Activated naive CD4-positive, alpha-beta T cell (primary cell): ENCODE results near the gene ABHD13.
"Not testable (repeated sequence)": the region's sequence is repeated elsewhere in the genome, so short reads cannot be mapped to it uniquely, and the experiment has no call there.

Experiments used
- DNase-seq, 4 experiments: peaks; one replicate each; lab custom pipeline; 2025; lab: John Stamatoyannopoulos, UW

Gene ABHD13

GRCh38 chr13:108223687-108224503, 5.7 kb downstream of the ABHD13 start:
- DNase-seq, result no peak

GRCh38 chr13:108225440-108225839, 7.2 kb downstream of the ABHD13 start:
- no peak for DNase-seq

- DNase-seq, result no peak
Observed at GRCh38 chr13:108226184-108226583, 8.0 kb downstream of the ABHD13 start.

- DNase-seq, result no peak
Observed at GRCh38 chr13:108227651-108228272, 9.6 kb downstream of the ABHD13 start.

- DNase-seq, result no peak
Observed at GRCh38 chr13:108230377-108230776, 12.2 kb downstream of the ABHD13 start.

- DNase-seq, result no peak
Observed at GRCh38 chr13:108249150-108249549, 31.0 kb downstream of the ABHD13 start.

GRCh38 chr13:108257248-108257647, 39.1 kb downstream of the ABHD13 start:
- no peak for DNase-seq

GRCh38 chr13:108263621-108264355, 45.6 kb downstream of the ABHD13 start:
- DNase-seq, result no peak

GRCh38 chr13:108266321-108266990, 48.3 kb downstream of the ABHD13 start:
- no peak for DNase-seq

GRCh38 chr13:108267347-108267746, 49.2 kb downstream of the ABHD13 start:
- no peak for DNase-seq

- not testable (repeated sequence) for DNase-seq
Observed at GRCh38 chr13:108267855-108268254, 49.7 kb downstream of the ABHD13 start.

- DNase-seq, result no peak
Observed at GRCh38 chr13:108268466-108269112, 50.4 kb downstream of the ABHD13 start.

GRCh38 chr13:108269601-108270328, 51.6 kb downstream of the ABHD13 start, which contains the start of gene TNFSF13B:
TSS of gene TNFSF13B (plus strand) at chr13:108269718. CDS start at chr13:108269896, 178 bp downstream.
- DNase-seq, result peak; percentile 2 to 17 (median 6)

- no peak for DNase-seq
Observed at GRCh38 chr13:108270442-108270841, 52.2 kb downstream of the ABHD13 start.

GRCh38 chr13:108272333-108272732, 54.1 kb downstream of the ABHD13 start:
- DNase-seq, result no peak

- no peak for DNase-seq
Observed at GRCh38 chr13:108273429-108274118, 55.4 kb downstream of the ABHD13 start.

- no peak for DNase-seq
Observed at GRCh38 chr13:108274718-108275117, 56.5 kb downstream of the ABHD13 start.

- DNase-seq, result no peak
Observed at GRCh38 chr13:108276060-108276459, 57.9 kb downstream of the ABHD13 start.

- no peak for DNase-seq
Observed at GRCh38 chr13:108278466-108278865, 60.3 kb downstream of the ABHD13 start.

GRCh38 chr13:108281901-108282300, 63.7 kb downstream of the ABHD13 start:
- DNase-seq, result no peak
